SK-N-SH treated with all-trans-retinoic acid at 6 μM for 48 hours (cell line): Measurements from ENCODE around the gene HADHB.

Source experiments
- ATAC-seq: fragments of 200-7000 bp; cut with Tn5 transposase; 3 replicates; pipeline ENCODE4 v1.9.1; 2020; ENCODE audit warnings: mild to moderate bottlenecking, moderate library complexity
- BACH2 ChIP-seq: fragments of 250-450 bp; sonication (Bioruptor Pico); IDR thresholded peaks from 2 replicates; pipeline ENCODE4 v1.9.0; 2021; ENCODE audit warnings: mild to moderate bottlenecking, borderline replicate concordance
- CSDC2 ChIP-seq: fragments of 250-450 bp; sonication (Bioruptor Pico); IDR thresholded peaks from 2 replicates; pipeline ENCODE4 v1.5.0; 2020; ENCODE audit warnings: mild to moderate bottlenecking, moderate library complexity
- CSRNP3 ChIP-seq: fragments of 250-450 bp; sonication (Bioruptor Pico); IDR thresholded peaks from 2 replicates; pipeline ENCODE4 v1.5.1; 2021; ENCODE audit warnings: mild to moderate bottlenecking, moderate library complexity
- ESRRG ChIP-seq: fragments of 250-450 bp; sonication (Bioruptor Pico); IDR thresholded peaks from 2 replicates; pipeline ENCODE4 v1.6.1; 2021; ENCODE audit warnings: mild to moderate bottlenecking
- GLIS3 ChIP-seq: fragments of 250-450 bp; sonication (Bioruptor Pico); IDR thresholded peaks from 2 replicates; pipeline ENCODE4 v1.5.0; 2020; ENCODE audit warnings: mild to moderate bottlenecking, moderate library complexity
- ISL1 ChIP-seq: fragments of 250-450 bp; sonication (Bioruptor Pico); IDR thresholded peaks from 2 replicates; pipeline ENCODE4 v2.1.2; 2022; ENCODE audit warnings: mild to moderate bottlenecking, moderate library complexity
- OSR1 ChIP-seq: fragments of 250-450 bp; sonication (Bioruptor Pico); IDR thresholded peaks from 2 replicates; pipeline ENCODE4 v1.8.0; 2022; ENCODE audit warnings: moderate library complexity, mild to moderate bottlenecking, inconsistent platforms
- POU6F1 ChIP-seq: fragments of 250-450 bp; sonication (Bioruptor Pico); IDR thresholded peaks from 2 replicates; pipeline ENCODE4 v1.8.0; 2021; ENCODE audit warnings: low read depth, mild to moderate bottlenecking, moderate library complexity, borderline replicate concordance
- PPARA ChIP-seq: fragments of 250-450 bp; sonication (Bioruptor Pico); IDR thresholded peaks from 2 replicates; pipeline ENCODE4 v1.5.0; 2020; ENCODE audit warnings: mild to moderate bottlenecking, borderline replicate concordance
- RARB ChIP-seq: fragments of 250-450 bp; sonication (Bioruptor Pico); IDR thresholded peaks from 2 replicates; pipeline ENCODE4 v1.8.0; 2021; ENCODE audit warnings: mild to moderate bottlenecking, moderate library complexity
- SNAI2 ChIP-seq: fragments of 250-450 bp; sonication (Bioruptor Pico); IDR thresholded peaks from 2 replicates; pipeline ENCODE4 v1.5.0; 2020; ENCODE audit warnings: mild to moderate bottlenecking, moderate library complexity
- TCF4 ChIP-seq: fragments of 250-450 bp; sonication (Bioruptor Pico); IDR thresholded peaks from 2 replicates; pipeline ENCODE4 v1.8.0; 2021; ENCODE audit warnings: mild to moderate bottlenecking, moderate library complexity, borderline replicate concordance
- TOX ChIP-seq: fragments of 250-450 bp; sonication (Bioruptor Pico); IDR thresholded peaks from 2 replicates; pipeline ENCODE4 v1.8.0; 2021; ENCODE audit warnings: mild to moderate bottlenecking, moderate library complexity, borderline replicate concordance
- TSHZ2 ChIP-seq: fragments of 250-450 bp; sonication (Bioruptor Pico); IDR thresholded peaks from 2 replicates; pipeline ENCODE4 v1.5.0; 2020; ENCODE audit warnings: mild to moderate bottlenecking, moderate library complexity
- ZC3H10 ChIP-seq: fragments of 250-450 bp; sonication (Bioruptor Pico); IDR thresholded peaks from 2 replicates; pipeline ENCODE4 v1.5.1; 2021; ENCODE audit warnings: mild to moderate bottlenecking, moderate library complexity
- ZFP3 ChIP-seq: fragments of 250-450 bp; sonication (Bioruptor Pico); IDR thresholded peaks from 2 replicates; pipeline ENCODE4 v1.5.0; 2020; ENCODE audit warnings: mild to moderate bottlenecking, moderate library complexity
- ZFP30 ChIP-seq: fragments of 450-650 bp; formaldehyde crosslinking; IDR thresholded peaks from 2 replicates; pipeline ENCODE4 v1.5.0; 2022; ENCODE audit warnings: mild to moderate bottlenecking, moderate library complexity
- ZNF565 ChIP-seq: fragments of 450-650 bp; formaldehyde crosslinking; conservative IDR thresholded peaks from 2 replicates; pipeline ENCODE4 v1.5.0; 2020; ENCODE audit warnings: low read depth, mild to moderate bottlenecking, moderate library complexity
- ZNF70 ChIP-seq: fragments of 450-650 bp; formaldehyde crosslinking; IDR thresholded peaks from 2 replicates; pipeline ENCODE4 v1.5.0; 2020; ENCODE audit warnings: mild to moderate bottlenecking, moderate library complexity
- ZNF8 ChIP-seq: fragments of 450-650 bp; formaldehyde crosslinking; IDR thresholded peaks from 2 replicates; pipeline ENCODE4 v1.5.0; 2020; ENCODE audit warnings: mild to moderate bottlenecking, moderate library complexity
- TF ChIP-seq, protein P1 (sequence below): fragments of 250-450 bp; sonication (Bioruptor Pico); IDR thresholded peaks from 2 replicates; pipeline ENCODE4 v1.5.1; 2020; ENCODE audit warnings: low read depth, mild to moderate bottlenecking, moderate library complexity

Gene HADHB

DNA sequence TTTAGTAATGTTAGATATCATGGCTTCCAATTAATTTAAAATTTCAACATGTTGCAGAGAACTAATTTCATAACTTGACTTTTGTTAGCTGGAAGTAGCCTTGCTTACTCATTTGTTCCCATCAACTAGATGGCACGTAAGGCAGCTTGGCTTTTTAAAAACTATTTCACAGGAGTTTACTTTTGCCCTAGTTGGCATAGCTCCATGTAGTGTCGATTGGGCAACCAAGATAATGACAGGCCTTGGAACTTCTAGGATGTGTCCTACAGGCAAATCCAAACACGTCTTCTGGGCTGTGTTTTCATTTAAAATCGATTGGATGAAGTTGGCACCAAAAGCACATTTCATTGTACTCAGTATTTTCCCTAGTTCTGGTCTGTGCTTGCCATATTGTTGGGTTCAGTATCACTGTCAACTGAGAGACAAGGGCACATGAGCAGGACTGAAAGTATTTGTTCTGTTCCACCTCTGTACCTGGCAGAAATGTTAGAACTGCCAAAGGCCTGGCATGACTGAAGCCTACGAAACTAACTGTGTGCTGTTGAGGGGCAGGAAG is 29.4 kb downstream of the HADHB start:
- no peak for ATAC-seq
- TF ChIP-seq ZFP3 (CRISPR knock-in tag) (peak; percentile 55; the same call in 1 of the 2 replicates), CSDC2 (peak; percentile 74; the same call in 1 of the 2 replicates), SNAI2 (CRISPR knock-in tag) (no peak), ISL1 (CRISPR knock-in tag) (peak; percentile 47; the same call in 1 of the 2 replicates)
- TF ChIP-seq, protein P1, sequence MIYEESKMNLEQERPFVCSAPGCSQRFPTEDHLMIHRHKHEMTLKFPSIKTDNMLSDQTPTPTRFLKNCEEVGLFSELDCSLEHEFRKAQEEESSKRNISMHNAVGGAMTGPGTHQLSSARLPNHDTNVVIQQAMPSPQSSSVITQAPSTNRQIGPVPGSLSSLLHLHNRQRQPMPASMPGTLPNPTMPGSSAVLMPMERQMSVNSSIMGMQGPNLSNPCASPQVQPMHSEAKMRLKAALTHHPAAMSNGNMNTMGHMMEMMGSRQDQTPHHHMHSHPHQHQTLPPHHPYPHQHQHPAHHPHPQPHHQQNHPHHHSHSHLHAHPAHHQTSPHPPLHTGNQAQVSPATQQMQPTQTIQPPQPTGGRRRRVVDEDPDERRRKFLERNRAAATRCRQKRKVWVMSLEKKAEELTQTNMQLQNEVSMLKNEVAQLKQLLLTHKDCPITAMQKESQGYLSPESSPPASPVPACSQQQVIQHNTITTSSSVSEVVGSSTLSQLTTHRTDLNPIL: no peak

GRCh38 chr2:26276484-26277227 is 31.9 kb downstream of the HADHB start:
- TF ChIP-seq ESRRG (CRISPR knock-in tag): no peak
- TF ChIP-seq CSRNP3 (CRISPR knock-in tag): no peak
- no peak for TF ChIP-seq TOX (CRISPR knock-in tag)
- no peak for TF ChIP-seq ZFP30 (CRISPR knock-in tag)
- TF ChIP-seq ZNF8 (CRISPR knock-in tag): no peak
- TF ChIP-seq, protein P1: no peak
- no peak for TF ChIP-seq ZC3H10 (CRISPR knock-in tag)
- TF ChIP-seq TCF4 (CRISPR knock-in tag): no peak
- TF ChIP-seq ZFP3 (CRISPR knock-in tag): no peak
- ATAC-seq: no peak

DNA sequence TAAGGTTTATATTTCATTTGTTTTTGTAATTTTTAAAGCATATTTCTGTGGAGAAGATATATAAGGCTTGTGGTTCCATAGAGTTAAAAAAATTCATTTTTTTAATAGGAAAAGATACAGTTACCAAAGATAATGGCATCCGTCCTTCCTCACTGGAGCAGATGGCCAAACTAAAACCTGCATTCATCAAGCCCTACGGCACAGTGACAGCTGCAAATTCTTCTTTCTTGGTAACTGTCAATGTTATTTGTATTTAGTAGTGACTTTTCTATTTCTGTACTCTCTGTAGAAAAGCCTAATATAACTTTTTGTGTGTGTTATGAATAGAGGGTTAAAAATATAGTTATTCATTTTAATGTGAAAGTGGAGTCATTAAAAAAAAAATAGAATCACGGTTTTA is 35.1 kb downstream of the HADHB start:
- no peak for TF ChIP-seq BACH2 (CRISPR knock-in tag)
- no peak for TF ChIP-seq TOX (CRISPR knock-in tag)
- TF ChIP-seq, protein P1: no peak
- TF ChIP-seq GLIS3 (CRISPR knock-in tag): no peak
- TF ChIP-seq TCF4 (CRISPR knock-in tag): no peak
- TF ChIP-seq ZFP30 (CRISPR knock-in tag): no peak
- no peak for TF ChIP-seq TSHZ2
- TF ChIP-seq ZNF565 (CRISPR knock-in tag): no peak
- ATAC-seq: no peak

- ATAC-seq: no peak
- TF ChIP-seq RARB (CRISPR knock-in tag) (no peak), OSR1 (CRISPR knock-in tag) (no peak), CSRNP3 (CRISPR knock-in tag) (no peak), ZC3H10 (CRISPR knock-in tag) (no peak), SNAI2 (CRISPR knock-in tag) (no peak), POU6F1 (CRISPR knock-in tag) (no peak), BACH2 (CRISPR knock-in tag) (no peak), PPARA (CRISPR knock-in tag) (no peak), ISL1 (CRISPR knock-in tag) (no peak), ZNF70 (no peak), GLIS3 (CRISPR knock-in tag) (no peak)
Observed at GRCh38 chr2:26281226-26281625, 36.5 kb downstream of the HADHB start.
